ENCODE data around the gene PPP1R1B. TPM values are rescaled to one million over a fixed set of nuclear protein-coding genes. Genes with fewer than 3 reads are reported as not detected.

The PPP1R1B gene
- polyA plus RNA-seq, 1 donor from 2014 or later, result 1.8 TPM

DNA sequence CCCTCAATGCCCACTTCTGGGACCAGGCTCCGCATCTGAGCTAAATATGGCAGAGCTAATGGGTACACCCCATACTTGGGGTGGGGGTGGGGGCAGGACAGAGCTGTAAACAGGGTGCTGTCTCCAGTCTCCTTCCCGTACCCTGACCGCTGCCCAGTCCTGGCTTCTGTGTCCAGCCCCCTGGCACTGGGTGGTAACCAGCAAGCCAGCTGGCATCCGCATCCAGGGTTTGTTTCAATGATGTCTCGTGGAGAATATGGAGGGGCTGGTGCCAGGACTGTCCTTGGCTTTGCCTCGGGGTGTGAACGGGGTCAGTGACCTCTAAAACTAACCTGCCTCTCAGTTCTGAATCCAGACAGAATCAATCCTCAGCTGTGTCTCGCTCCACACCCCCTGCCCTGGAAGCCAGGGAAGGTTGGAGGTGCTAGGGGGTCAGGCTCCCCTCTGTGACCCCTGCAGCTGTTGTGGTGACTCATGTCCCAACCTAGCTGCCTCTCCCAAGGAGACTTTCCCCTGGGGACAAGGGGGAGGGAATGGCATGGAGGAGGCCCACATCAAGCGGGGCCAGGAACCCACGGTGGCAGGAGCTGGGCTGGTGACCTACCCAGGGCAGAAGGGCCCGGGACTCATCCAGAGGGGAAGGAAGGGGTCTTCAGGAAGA, 40.0 kb downstream of the PPP1R1B start:
- Histone ChIP-seq H3K36me3 (ENCODE audit: insufficient read depth, low read length) (no peaks in the 10 kb centered on the region), H4K20me1 (ENCODE audit: insufficient read depth) (no peaks in the 10 kb centered on the region), H3K9ac (ENCODE audit: low read length) (no peak overlapping the region), H3K27me3 (ENCODE audit: insufficient read depth, low read depth, low read length) (peaks cover 19% of the 10 kb centered on the region), H3K9me2 (ENCODE audit: insufficient read depth, low read length) (no peaks in the 10 kb centered on the region), H3K27ac (ENCODE audit: low read length) (no peak overlapping the region), H3K4me2 (ENCODE audit: low read length) (no peak overlapping the region), H3F3A (ENCODE audit: insufficient read depth, low read length, poor library complexity, severe bottlenecking) (no peaks in the 10 kb centered on the region), H2AFZ (ENCODE audit: low read depth, low read length) (no peak overlapping the region), H3K4me3 (ENCODE audit: low read length) (no peak overlapping the region), H3K79me2 (replicated peaks; ENCODE audit: insufficient read depth, low read length) (no peaks in the 10 kb centered on the region), H3K9me3 (ENCODE audit: low read length) (no peaks in the 10 kb centered on the region)
- TF ChIP-seq, protein P1, sequence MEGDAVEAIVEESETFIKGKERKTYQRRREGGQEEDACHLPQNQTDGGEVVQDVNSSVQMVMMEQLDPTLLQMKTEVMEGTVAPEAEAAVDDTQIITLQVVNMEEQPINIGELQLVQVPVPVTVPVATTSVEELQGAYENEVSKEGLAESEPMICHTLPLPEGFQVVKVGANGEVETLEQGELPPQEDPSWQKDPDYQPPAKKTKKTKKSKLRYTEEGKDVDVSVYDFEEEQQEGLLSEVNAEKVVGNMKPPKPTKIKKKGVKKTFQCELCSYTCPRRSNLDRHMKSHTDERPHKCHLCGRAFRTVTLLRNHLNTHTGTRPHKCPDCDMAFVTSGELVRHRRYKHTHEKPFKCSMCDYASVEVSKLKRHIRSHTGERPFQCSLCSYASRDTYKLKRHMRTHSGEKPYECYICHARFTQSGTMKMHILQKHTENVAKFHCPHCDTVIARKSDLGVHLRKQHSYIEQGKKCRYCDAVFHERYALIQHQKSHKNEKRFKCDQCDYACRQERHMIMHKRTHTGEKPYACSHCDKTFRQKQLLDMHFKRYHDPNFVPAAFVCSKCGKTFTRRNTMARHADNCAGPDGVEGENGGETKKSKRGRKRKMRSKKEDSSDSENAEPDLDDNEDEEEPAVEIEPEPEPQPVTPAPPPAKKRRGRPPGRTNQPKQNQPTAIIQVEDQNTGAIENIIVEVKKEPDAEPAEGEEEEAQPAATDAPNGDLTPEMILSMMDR (IDR thresholded peaks at IDR 0.05; ENCODE audit: poor library complexity, severe bottlenecking), result no peak
- TF ChIP-seq MXI1 (conservative IDR thresholded peaks at IDR 0.05; ENCODE audit: poor library complexity, severe bottlenecking), result no peak
- no peak for TF ChIP-seq SMC3 (conservative IDR thresholded peaks at IDR 0.05; ENCODE audit: poor library complexity)
- TF ChIP-seq TAF1 (IDR thresholded peaks at IDR 0.05; ENCODE audit: low read depth), result no peak
- TF ChIP-seq, protein P2, sequence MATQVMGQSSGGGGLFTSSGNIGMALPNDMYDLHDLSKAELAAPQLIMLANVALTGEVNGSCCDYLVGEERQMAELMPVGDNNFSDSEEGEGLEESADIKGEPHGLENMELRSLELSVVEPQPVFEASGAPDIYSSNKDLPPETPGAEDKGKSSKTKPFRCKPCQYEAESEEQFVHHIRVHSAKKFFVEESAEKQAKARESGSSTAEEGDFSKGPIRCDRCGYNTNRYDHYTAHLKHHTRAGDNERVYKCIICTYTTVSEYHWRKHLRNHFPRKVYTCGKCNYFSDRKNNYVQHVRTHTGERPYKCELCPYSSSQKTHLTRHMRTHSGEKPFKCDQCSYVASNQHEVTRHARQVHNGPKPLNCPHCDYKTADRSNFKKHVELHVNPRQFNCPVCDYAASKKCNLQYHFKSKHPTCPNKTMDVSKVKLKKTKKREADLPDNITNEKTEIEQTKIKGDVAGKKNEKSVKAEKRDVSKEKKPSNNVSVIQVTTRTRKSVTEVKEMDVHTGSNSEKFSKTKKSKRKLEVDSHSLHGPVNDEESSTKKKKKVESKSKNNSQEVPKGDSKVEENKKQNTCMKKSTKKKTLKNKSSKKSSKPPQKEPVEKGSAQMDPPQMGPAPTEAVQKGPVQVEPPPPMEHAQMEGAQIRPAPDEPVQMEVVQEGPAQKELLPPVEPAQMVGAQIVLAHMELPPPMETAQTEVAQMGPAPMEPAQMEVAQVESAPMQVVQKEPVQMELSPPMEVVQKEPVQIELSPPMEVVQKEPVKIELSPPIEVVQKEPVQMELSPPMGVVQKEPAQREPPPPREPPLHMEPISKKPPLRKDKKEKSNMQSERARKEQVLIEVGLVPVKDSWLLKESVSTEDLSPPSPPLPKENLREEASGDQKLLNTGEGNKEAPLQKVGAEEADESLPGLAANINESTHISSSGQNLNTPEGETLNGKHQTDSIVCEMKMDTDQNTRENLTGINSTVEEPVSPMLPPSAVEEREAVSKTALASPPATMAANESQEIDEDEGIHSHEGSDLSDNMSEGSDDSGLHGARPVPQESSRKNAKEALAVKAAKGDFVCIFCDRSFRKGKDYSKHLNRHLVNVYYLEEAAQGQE (IDR thresholded peaks at IDR 0.05; ENCODE audit: borderline replicate concordance), result no peak
- TF ChIP-seq RAD21 (conservative IDR thresholded peaks at IDR 0.05), result no peak

DNA sequence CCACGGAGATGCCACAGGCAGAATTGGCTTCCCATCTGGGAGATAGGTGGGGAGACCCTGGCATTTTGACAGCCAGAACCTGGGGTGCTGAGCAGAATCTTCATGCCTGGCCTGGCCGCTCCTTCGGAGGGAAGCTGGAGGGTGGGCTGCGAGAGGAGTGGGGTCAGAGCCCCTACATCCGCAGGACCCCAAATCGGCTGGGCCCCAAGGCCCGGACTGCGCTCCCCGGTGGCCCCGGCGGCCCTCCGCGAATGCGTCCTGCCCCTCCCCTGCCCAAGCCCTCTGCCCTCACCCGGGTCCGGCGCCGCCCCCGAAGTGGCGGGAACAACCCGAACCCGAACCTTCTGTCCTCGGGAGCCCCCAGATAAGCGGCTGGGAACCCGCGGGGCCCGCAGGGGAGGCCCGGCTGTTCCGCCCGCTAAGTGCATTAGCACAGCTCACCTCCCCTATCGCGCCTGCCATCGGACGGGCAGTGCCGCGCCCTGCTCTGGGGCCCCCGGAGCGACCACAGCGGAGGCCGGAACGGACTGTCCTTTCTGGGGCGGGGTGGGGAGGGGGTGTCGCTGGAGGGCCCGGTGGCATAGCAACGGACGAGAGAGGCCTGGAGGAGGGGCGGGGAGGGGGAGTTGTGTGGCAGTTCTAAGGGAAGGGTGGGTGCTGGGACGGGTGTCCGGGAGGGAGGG, 40.7 kb downstream of the PPP1R1B start:
- H3K36me3 ChIP-seq (ENCODE audit: insufficient read depth, low read length), result no peaks in the 10 kb centered on the region
- no peak overlapping the region for H3K4me2 ChIP-seq (ENCODE audit: low read length)
- TF ChIP-seq SMC3 (conservative IDR thresholded peaks at IDR 0.05; ENCODE audit: poor library complexity) (no peak), TAF1 (IDR thresholded peaks at IDR 0.05; ENCODE audit: low read depth) (no peak), POLR2AphosphoS5 (IDR thresholded peaks at IDR 0.05) (no peak), RAD21 (conservative IDR thresholded peaks at IDR 0.05) (no peak), MXI1 (conservative IDR thresholded peaks at IDR 0.05; ENCODE audit: poor library complexity, severe bottlenecking) (no peak), EZH2 (IDR thresholded peaks at IDR 0.05; ENCODE audit: borderline replicate concordance, insufficient read depth, low read length, poor library complexity, severe bottlenecking) (no peak), EP300 (conservative IDR thresholded peaks at IDR 0.05; ENCODE audit: poor library complexity, severe bottlenecking) (no peak)
- TF ChIP-seq, protein P1 (IDR thresholded peaks at IDR 0.05; ENCODE audit: poor library complexity, severe bottlenecking), result no peak
- TF ChIP-seq, protein P2 (IDR thresholded peaks at IDR 0.05; ENCODE audit: borderline replicate concordance), result no peak
- no peak overlapping the region for H3K27ac ChIP-seq (ENCODE audit: low read length)
- H3K27me3 ChIP-seq (ENCODE audit: insufficient read depth, low read depth, low read length), result peaks cover 19% of the 10 kb centered on the region
- no peaks in the 10 kb centered on the region for H3K9me3 ChIP-seq (ENCODE audit: low read length)
- no peaks in the 10 kb centered on the region for H3F3A ChIP-seq (ENCODE audit: insufficient read depth, low read length, poor library complexity, severe bottlenecking)
- no peaks in the 10 kb centered on the region for H4K20me1 ChIP-seq (ENCODE audit: insufficient read depth)
- H3K9ac ChIP-seq (ENCODE audit: low read length), result no peak overlapping the region
- no peak overlapping the region for H2AFZ ChIP-seq (ENCODE audit: low read depth, low read length)
- no peak overlapping the region for H3K4me3 ChIP-seq (ENCODE audit: low read length)
- H3K9me2 ChIP-seq (ENCODE audit: insufficient read depth, low read length), result no peaks in the 10 kb centered on the region
- H3K79me2 ChIP-seq (replicated peaks; ENCODE audit: insufficient read depth, low read length), result no peaks in the 10 kb centered on the region
